ENCODE data around the gene RAF1. TPM values are rescaled to one million over a fixed set of nuclear protein-coding genes. Genes with fewer than 3 reads are reported as not detected.

RAF1 gene
- total and polyA plus RNA-seq, 9 of the 15 experiments (the other 6 are each of a cell fraction or from before 2014, with no cell fraction given) = 28.0 to 183 (median 85.6) TPM

GRCh38 chr3:12629560-12629959 lies 34.4 kb downstream of the RAF1 start (continued):
- TF ChIP-seq, protein P1, sequence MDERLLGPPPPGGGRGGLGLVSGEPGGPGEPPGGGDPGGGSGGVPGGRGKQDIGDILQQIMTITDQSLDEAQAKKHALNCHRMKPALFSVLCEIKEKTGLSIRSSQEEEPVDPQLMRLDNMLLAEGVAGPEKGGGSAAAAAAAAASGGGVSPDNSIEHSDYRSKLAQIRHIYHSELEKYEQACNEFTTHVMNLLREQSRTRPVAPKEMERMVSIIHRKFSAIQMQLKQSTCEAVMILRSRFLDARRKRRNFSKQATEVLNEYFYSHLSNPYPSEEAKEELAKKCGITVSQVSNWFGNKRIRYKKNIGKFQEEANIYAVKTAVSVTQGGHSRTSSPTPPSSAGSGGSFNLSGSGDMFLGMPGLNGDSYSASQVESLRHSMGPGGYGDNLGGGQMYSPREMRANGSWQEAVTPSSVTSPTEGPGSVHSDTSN (CRISPR knock-in tag; IDR thresholded peaks at IDR 0.05; ENCODE audit: low read depth) = no peak
- TF ChIP-seq, protein P1 (tag; conservative IDR thresholded peaks at IDR 0.05; ENCODE audit: low read depth) = no peak
- TF ChIP-seq TCFL5 (CRISPR knock-in tag; conservative IDR thresholded peaks at IDR 0.05) = no peak
- TF ChIP-seq, protein P2, sequence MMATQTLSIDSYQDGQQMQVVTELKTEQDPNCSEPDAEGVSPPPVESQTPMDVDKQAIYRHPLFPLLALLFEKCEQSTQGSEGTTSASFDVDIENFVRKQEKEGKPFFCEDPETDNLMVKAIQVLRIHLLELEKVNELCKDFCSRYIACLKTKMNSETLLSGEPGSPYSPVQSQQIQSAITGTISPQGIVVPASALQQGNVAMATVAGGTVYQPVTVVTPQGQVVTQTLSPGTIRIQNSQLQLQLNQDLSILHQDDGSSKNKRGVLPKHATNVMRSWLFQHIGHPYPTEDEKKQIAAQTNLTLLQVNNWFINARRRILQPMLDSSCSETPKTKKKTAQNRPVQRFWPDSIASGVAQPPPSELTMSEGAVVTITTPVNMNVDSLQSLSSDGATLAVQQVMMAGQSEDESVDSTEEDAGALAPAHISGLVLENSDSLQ (IDR thresholded peaks at IDR 0.05) = 0 out of 2 replicates have a peak, but pooled peaks have one; percentile 25
- no peak for TF ChIP-seq PRPF4 (IDR thresholded peaks at IDR 0.05; ENCODE audit: insufficient read depth, low read depth, low read length, poor library complexity, severe bottlenecking)
- no peak for TF ChIP-seq CAMTA2 (CRISPR knock-in tag; conservative IDR thresholded peaks at IDR 0.05)
- TF ChIP-seq ZNF444 (CRISPR knock-in tag; IDR thresholded peaks at IDR 0.05) = no peak
- TF ChIP-seq MEF2A (IDR thresholded peaks at IDR 0.05; ENCODE audit: control insufficient read depth, low read depth, low read length) = no peak
- TF ChIP-seq, protein P3, sequence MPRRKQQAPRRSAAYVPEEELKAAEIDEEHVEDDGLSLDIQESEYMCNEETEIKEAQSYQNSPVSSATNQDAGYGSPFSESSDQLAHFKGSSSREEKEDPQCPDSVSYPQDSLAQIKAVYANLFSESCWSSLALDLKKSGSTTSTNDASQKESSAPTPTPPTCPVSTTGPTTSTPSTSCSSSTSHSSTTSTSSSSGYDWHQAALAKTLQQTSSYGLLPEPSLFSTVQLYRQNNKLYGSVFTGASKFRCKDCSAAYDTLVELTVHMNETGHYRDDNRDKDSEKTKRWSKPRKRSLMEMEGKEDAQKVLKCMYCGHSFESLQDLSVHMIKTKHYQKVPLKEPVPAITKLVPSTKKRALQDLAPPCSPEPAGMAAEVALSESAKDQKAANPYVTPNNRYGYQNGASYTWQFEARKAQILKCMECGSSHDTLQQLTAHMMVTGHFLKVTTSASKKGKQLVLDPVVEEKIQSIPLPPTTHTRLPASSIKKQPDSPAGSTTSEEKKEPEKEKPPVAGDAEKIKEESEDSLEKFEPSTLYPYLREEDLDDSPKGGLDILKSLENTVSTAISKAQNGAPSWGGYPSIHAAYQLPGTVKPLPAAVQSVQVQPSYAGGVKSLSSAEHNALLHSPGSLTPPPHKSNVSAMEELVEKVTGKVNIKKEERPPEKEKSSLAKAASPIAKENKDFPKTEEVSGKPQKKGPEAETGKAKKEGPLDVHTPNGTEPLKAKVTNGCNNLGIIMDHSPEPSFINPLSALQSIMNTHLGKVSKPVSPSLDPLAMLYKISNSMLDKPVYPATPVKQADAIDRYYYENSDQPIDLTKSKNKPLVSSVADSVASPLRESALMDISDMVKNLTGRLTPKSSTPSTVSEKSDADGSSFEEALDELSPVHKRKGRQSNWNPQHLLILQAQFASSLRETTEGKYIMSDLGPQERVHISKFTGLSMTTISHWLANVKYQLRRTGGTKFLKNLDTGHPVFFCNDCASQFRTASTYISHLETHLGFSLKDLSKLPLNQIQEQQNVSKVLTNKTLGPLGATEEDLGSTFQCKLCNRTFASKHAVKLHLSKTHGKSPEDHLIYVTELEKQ (CRISPR knock-in tag; IDR thresholded peaks at IDR 0.05) = no peak
- TF ChIP-seq, protein P4, sequence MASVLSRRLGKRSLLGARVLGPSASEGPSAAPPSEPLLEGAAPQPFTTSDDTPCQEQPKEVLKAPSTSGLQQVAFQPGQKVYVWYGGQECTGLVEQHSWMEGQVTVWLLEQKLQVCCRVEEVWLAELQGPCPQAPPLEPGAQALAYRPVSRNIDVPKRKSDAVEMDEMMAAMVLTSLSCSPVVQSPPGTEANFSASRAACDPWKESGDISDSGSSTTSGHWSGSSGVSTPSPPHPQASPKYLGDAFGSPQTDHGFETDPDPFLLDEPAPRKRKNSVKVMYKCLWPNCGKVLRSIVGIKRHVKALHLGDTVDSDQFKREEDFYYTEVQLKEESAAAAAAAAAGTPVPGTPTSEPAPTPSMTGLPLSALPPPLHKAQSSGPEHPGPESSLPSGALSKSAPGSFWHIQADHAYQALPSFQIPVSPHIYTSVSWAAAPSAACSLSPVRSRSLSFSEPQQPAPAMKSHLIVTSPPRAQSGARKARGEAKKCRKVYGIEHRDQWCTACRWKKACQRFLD (CRISPR knock-in tag; IDR thresholded peaks at IDR 0.05) = no peak
- TF ChIP-seq RFX5 (IDR thresholded peaks at IDR 0.05; ENCODE audit: low read depth, low read length) = no peak
- TF ChIP-seq ZNF121 (CRISPR knock-in tag; conservative IDR thresholded peaks at IDR 0.05) = no peak
- TF ChIP-seq ADNP (tag; IDR thresholded peaks at IDR 0.05) = 0 out of 2 replicates have a peak, but pooled peaks have one; percentile 26
- TF ChIP-seq ZNF436 (CRISPR knock-in tag; IDR thresholded peaks at IDR 0.05) = no peak
- TF ChIP-seq TCF7 (IDR thresholded peaks at IDR 0.05; ENCODE audit: borderline replicate concordance) = no peak
- TF ChIP-seq COPS2 (conservative IDR thresholded peaks at IDR 0.05) = no peak
- TF ChIP-seq PPARD (CRISPR knock-in tag; IDR thresholded peaks at IDR 0.05) = no peak
- TF ChIP-seq YBX1 (IDR thresholded peaks at IDR 0.05) = no peak
- TF ChIP-seq SMARCC2 (IDR thresholded peaks at IDR 0.05; ENCODE audit: low read depth) = no peak

All from K562 (cell line).